BLaER1 treated with 17β-estradiol and CSF1 and Interleukin-3, amounts not matched to agents 10 nM and 100 nM (cell line): ENCODE measurements around the gene OGFR.

Experiments
- H3K27ac ChIP-seq, 11 experiments: shearing (Covaris generic); formaldehyde crosslinking; 2 replicates each; pipeline ENCODE4 v1.8.1; 2022
- H3K27me3 ChIP-seq, 11 experiments: shearing (Covaris generic); formaldehyde crosslinking; 2 replicates each; pipeline ENCODE4 v1.8.1; 2022
- H3K36me3 ChIP-seq, 11 experiments: shearing (Covaris generic); formaldehyde crosslinking; 2 replicates each; pipeline ENCODE4 v1.8.1; 2022
- H3K4me1 ChIP-seq, 10 experiments: shearing (Covaris generic); formaldehyde crosslinking; 2 replicates each; pipeline ENCODE4 v1.8.1; 2022
- H3K4me2 ChIP-seq, 11 experiments: shearing (Covaris generic); formaldehyde crosslinking; 2 replicates each; pipeline ENCODE4 v1.8.1; 2022
- H3K4me3 ChIP-seq, 10 experiments: shearing (Covaris generic); formaldehyde crosslinking; 2 replicates each; pipeline ENCODE4 v1.8.1; 2022
- H3K9ac ChIP-seq, 11 experiments: shearing (Covaris generic); formaldehyde crosslinking; 2 replicates each; pipeline ENCODE4 v1.8.1; 2022
- H3K9me3 ChIP-seq, 11 experiments: shearing (Covaris generic); formaldehyde crosslinking; replicated peaks in 1 of 11; 2 replicates each; pipeline ENCODE4 v1.8.1; 2022
- H4K20me1 ChIP-seq, 11 experiments: shearing (Covaris generic); formaldehyde crosslinking; 2 replicates each; pipeline ENCODE4 v1.8.1; 2022
- Cebpa-rat ChIP-seq, 11 experiments: shearing (Covaris generic); IDR thresholded peaks; 2 replicates each; pipeline ENCODE4 v1.8.1; 2022

The OGFR gene

GRCh38 chr20:62854121-62854520, 49.5 kb downstream of the OGFR start:
- TF ChIP-seq Cebpa-rat (IDR thresholded peaks at IDR 0.05): no peak
- peaks cover 0 to 68% (median 27%) of the 10 kb centered on the region in 11 experiments; a peak in 15 of 22 replicates for H4K20me1 ChIP-seq
- no peak overlapping the region for H3K27ac ChIP-seq
- H3K4me1 ChIP-seq: peaks cover 12 to 50% (median 25%) of the 10 kb centered on the region in 10 experiments
- H3K9ac ChIP-seq: no peak overlapping the region
- peaks cover 0 to 5% (median 0%) of the 10 kb centered on the region in 11 experiments; a peak in 1 of 22 replicates for H3K9me3 ChIP-seq
- H3K36me3 ChIP-seq: peaks cover 52 to 84% (median 75%) of the 10 kb centered on the region in 11 experiments
- H3K4me3 ChIP-seq: no peak overlapping the region
- H3K4me2 ChIP-seq: no peak overlapping the region
- no peaks in the 10 kb centered on the region for H3K27me3 ChIP-seq

- H3K27ac ChIP-seq: no peak overlapping the region
- H3K36me3 ChIP-seq: peaks cover 48 to 77% (median 69%) of the 10 kb centered on the region in 11 experiments
- no peak for TF ChIP-seq Cebpa-rat (IDR thresholded peaks at IDR 0.05)
- peaks cover 0 to 6% (median 2%) of the 10 kb centered on the region in 11 experiments; a peak in 9 of 22 replicates for H3K27me3 ChIP-seq
- peaks cover 0 to 68% (median 37%) of the 10 kb centered on the region in 11 experiments; a peak in 18 of 22 replicates for H4K20me1 ChIP-seq
- H3K9ac ChIP-seq: no peak overlapping the region
- H3K4me2 ChIP-seq: no peak overlapping the region
- H3K4me1 ChIP-seq: peaks cover 22 to 58% (median 35%) of the 10 kb centered on the region in 10 experiments
- H3K4me3 ChIP-seq: no peak overlapping the region
- peaks cover 0 to 5% (median 0%) of the 10 kb centered on the region in 11 experiments; a peak in 1 of 22 replicates for H3K9me3 ChIP-seq
Measured at GRCh38 chr20:62855120-62855519, 50.5 kb downstream of the OGFR start.

DNA sequence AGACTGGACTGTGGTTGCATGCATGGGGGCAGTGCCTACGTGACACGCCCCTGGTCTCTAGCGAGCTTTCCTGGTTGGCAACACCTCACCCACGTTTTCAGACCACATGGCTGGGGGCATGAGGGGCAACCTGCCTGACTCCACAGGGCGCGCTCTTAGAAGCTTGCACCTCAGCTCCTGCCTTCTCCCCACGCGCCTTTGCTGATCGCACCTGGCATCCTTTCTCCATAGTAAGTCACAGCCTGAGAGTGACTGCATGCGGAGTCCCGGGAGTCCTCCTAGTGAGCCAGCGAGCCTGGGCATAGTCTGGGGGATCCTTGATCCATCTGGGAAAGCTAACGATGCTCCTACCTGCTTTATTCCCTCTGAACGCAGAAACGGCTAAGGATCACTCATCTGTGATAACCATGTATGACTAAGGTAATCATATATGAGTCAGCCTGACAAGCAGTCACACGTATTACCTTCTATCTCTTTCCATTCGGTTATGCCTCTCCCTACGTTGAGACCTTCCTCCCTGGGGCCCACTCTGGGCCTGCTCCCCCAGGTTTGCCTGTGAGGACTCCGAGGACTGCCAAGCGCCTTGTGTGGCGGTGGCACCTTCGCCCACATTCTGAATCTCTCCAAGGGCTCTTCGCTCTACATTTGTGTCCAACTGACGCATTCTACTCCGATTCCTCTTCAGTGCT, 52.4 kb downstream of the OGFR start:
- TF ChIP-seq Cebpa-rat (IDR thresholded peaks at IDR 0.05): no peak
- no peak overlapping the region for H3K27ac ChIP-seq
- H3K36me3 ChIP-seq: peaks cover 42 to 60% (median 53%) of the 10 kb centered on the region in 11 experiments
- H3K4me1 ChIP-seq: peaks cover 29 to 59% (median 42%) of the 10 kb centered on the region in 10 experiments
- H3K4me3 ChIP-seq: no peak overlapping the region
- H3K9ac ChIP-seq: no peak overlapping the region
- peaks cover 0 to 5% (median 0%) of the 10 kb centered on the region in 11 experiments; a peak in 1 of 22 replicates for H3K9me3 ChIP-seq
- peaks cover 10 to 18% (median 13%) of the 10 kb centered on the region in 11 experiments; a peak in 15 of 22 replicates for H3K27me3 ChIP-seq
- peak overlapping the region in 6 of 11 experiments; percentile 1 to 100 (median 97); a peak in 7 of 22 replicates for H3K4me2 ChIP-seq
- H4K20me1 ChIP-seq: peaks cover 0 to 63% (median 37%) of the 10 kb centered on the region in 11 experiments; a peak in 18 of 22 replicates

DNA sequence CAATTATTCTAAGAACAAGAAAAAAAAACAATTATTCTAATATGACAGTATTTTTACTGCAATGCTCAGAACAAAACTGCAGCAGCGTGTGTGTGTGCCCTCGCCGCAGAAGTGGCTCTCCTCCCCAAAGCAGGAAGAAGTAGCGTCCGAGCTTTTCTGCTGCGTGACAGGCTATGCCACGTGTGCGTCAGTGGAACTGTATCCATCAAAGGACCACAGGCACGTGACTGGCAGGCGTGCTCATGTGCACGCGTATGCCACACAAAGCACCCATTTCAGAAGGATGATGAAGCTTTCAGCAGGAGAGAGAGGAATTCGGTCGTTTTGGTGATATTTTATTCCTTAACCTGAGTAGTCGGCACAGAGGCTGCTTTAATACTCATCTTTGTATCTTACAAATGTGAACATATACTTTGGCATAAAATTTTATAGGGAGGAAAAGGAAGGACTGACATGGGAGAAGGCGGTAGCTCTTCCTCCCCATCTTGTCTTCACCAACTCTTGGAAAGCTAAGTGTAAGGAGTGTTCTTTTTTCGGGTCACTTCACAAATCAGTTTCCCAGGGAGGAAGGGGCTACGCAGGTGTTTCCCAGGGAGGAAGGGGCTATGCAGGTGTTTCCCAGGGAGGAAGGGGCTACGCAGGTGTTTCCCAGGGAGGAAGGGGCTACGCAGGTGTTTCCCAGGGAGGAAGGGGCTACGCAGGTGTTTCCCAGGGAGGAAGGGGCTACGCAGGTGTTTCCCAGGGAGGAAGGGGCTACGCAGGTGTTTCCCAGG, 53.6 kb downstream of the OGFR start:
- peaks cover 10 to 18% (median 13%) of the 10 kb centered on the region in 11 experiments; a peak in 15 of 22 replicates for H3K27me3 ChIP-seq
- peaks cover 35 to 50% (median 43%) of the 10 kb centered on the region in 11 experiments for H3K36me3 ChIP-seq
- peaks cover 0 to 54% (median 31%) of the 10 kb centered on the region in 11 experiments; a peak in 18 of 22 replicates for H4K20me1 ChIP-seq
- no peak for TF ChIP-seq Cebpa-rat (IDR thresholded peaks at IDR 0.05)
- H3K4me1 ChIP-seq: peaks cover 30 to 66% (median 54%) of the 10 kb centered on the region in 10 experiments
- H3K27ac ChIP-seq: peak overlapping the region in 4 of 11 experiments; percentile 13 to 49 (median 34); a peak in 7 of 22 replicates
- peak overlapping the region in 2 of 11 experiments; percentile 87; a peak in 4 of 22 replicates for H3K9ac ChIP-seq
- H3K9me3 ChIP-seq: peaks cover 0 to 5% (median 0%) of the 10 kb centered on the region in 11 experiments; a peak in 1 of 22 replicates
- peak overlapping the region in 4 of 10 experiments; percentile 21 to 84 (median 50); a peak in 5 of 20 replicates for H3K4me3 ChIP-seq
- peak overlapping the region; percentile 40 to 100 (median 97); a peak in 21 of 22 replicates for H3K4me2 ChIP-seq

DNA sequence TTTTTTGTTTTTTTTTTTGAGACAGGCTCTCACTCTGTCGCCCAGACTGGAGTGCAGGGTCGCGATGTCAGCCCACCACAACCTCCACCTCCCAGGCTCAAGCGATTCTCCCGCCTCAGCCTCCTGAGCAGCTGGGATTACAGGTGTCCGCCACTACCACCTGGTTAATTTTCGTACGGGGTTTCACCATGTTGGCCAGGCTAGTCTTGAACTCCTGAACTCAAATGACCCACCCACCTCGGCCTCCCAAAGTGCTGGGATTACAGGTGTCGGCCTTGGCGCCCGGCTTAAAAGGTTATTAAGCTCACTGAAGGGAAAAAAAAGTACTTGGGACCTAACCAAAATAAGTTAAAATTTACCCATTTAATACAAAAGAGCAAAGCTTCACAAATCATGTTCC, 55.1 kb downstream of the OGFR start:
- Histone ChIP-seq H3K27ac (peak overlapping the region in 3 of 11 experiments; percentile 76 to 87 (median 83); a peak in 4 of 22 replicates), H3K4me2 (peak overlapping the region; percentile 95 to 100 (median 97)), H3K27me3 (peaks cover 10 to 18% (median 13%) of the 10 kb centered on the region in 11 experiments; a peak in 16 of 22 replicates), H3K4me1 (peaks cover 30 to 67% (median 56%) of the 10 kb centered on the region in 10 experiments), H3K9me3 (peaks cover 0 to 5% (median 0%) of the 10 kb centered on the region in 11 experiments; a peak in 1 of 22 replicates), H3K36me3 (peaks cover 20 to 35% (median 28%) of the 10 kb centered on the region in 11 experiments), H3K4me3 (peak overlapping the region in 8 of 10 experiments; percentile 72 to 84 (median 77); a peak in 14 of 20 replicates), H4K20me1 (peaks cover 0 to 50% (median 31%) of the 10 kb centered on the region in 11 experiments; a peak in 18 of 22 replicates), H3K9ac (peak overlapping the region in 10 of 11 experiments; percentile 34 to 91 (median 84); a peak in 15 of 22 replicates)
- no peak for TF ChIP-seq Cebpa-rat (IDR thresholded peaks at IDR 0.05)

- Histone ChIP-seq H3K27ac (peak overlapping the region in 9 of 11 experiments; percentile 60 to 87 (median 83); a peak in 18 of 22 replicates), H3K4me3 (peak overlapping the region; percentile 72 to 84 (median 75)), H3K9me3 (peaks cover 0 to 5% (median 0%) of the 10 kb centered on the region in 11 experiments; a peak in 1 of 22 replicates), H3K4me1 (peaks cover 30 to 60% (median 56%) of the 10 kb centered on the region in 10 experiments), H3K27me3 (peaks cover 10 to 18% (median 13%) of the 10 kb centered on the region in 11 experiments; a peak in 16 of 22 replicates), H3K4me2 (peak overlapping the region; percentile 95 to 100 (median 97)), H3K36me3 (peaks cover 13 to 28% (median 21%) of the 10 kb centered on the region in 11 experiments), H4K20me1 (peaks cover 0 to 43% (median 27%) of the 10 kb centered on the region in 11 experiments; a peak in 18 of 22 replicates), H3K9ac (peak overlapping the region; percentile 76 to 91 (median 84))
- no peak for TF ChIP-seq Cebpa-rat (IDR thresholded peaks at IDR 0.05)
Measured at GRCh38 chr20:62860391-62860923, 55.8 kb downstream of the OGFR start.

- H3K36me3 ChIP-seq: peaks cover 11 to 21% (median 15%) of the 10 kb centered on the region in 11 experiments
- peak overlapping the region in 10 of 11 experiments; percentile 60 to 87 (median 83); a peak in 20 of 22 replicates for H3K27ac ChIP-seq
- peaks cover 10 to 18% (median 13%) of the 10 kb centered on the region in 11 experiments; a peak in 16 of 22 replicates for H3K27me3 ChIP-seq
- peaks cover 0 to 43% (median 27%) of the 10 kb centered on the region in 11 experiments; a peak in 18 of 22 replicates for H4K20me1 ChIP-seq
- peaks cover 0 to 5% (median 0%) of the 10 kb centered on the region in 11 experiments; a peak in 1 of 22 replicates for H3K9me3 ChIP-seq
- peak overlapping the region; percentile 95 to 100 (median 97) for H3K4me2 ChIP-seq
- no peak for TF ChIP-seq Cebpa-rat (IDR thresholded peaks at IDR 0.05)
- peak overlapping the region; percentile 72 to 84 (median 75) for H3K4me3 ChIP-seq
- peaks cover 30 to 60% (median 56%) of the 10 kb centered on the region in 10 experiments for H3K4me1 ChIP-seq
- peak overlapping the region; percentile 76 to 91 (median 84) for H3K9ac ChIP-seq
Measured at GRCh38 chr20:62860924-62861691, 56.5 kb downstream of the OGFR start.
